ENCODE data around the gene LMF1.
A peak's percentile ranks its signal among the peaks of the same experiment; 100 is the strongest.
"Not testable (repeated sequence)": the region's sequence is repeated elsewhere in the genome, so short reads cannot be mapped to it uniquely, and the experiment has no call there.

Gene LMF1

GRCh38 chr16:968620-969019 is 2.2 kb downstream of the LMF1 start:
- DNase-seq, result no peak

- no peak for DNase-seq
Measured at GRCh38 chr16:967546-968295, 3.1 kb downstream of the LMF1 start.

GRCh38 chr16:967077-967541 is 3.7 kb downstream of the LMF1 start:
- no peak for DNase-seq

- DNase-seq, result no peak
Measured at GRCh38 chr16:966505-966904, 4.3 kb downstream of the LMF1 start.

GRCh38 chr16:966035-966434 is 4.7 kb downstream of the LMF1 start:
- no peak for DNase-seq

- no peak for DNase-seq
Measured at GRCh38 chr16:965487-965886, 5.3 kb downstream of the LMF1 start.

DNA sequence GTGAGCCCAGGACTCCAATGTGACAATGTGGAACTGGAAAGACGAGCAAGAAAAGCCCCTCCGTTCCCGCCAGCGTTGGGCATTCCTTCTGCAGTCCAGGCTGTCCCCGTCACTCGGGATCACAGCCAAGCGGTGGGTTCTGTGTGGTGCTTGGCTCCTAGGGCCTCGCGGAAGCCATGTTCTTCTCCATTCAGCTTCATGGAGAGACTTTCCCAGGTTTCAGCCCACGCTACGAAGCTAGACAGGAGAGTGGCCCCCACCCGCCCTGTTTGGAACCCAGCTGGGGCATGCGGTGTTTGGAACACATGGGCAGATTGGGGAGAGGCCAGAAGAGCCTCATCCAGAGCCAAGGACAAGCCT is 5.8 kb downstream of the LMF1 start:
- DNase-seq, result no peak

GRCh38 chr16:964356-965035 is 6.3 kb downstream of the LMF1 start:
- DNase-seq, result peak; percentile 36

- no peak for DNase-seq
Measured at GRCh38 chr16:963913-964312, 6.9 kb downstream of the LMF1 start.

GRCh38 chr16:962901-963814 is 7.6 kb downstream of the LMF1 start:
- DNase-seq, result no peak

- no peak for DNase-seq
Measured at GRCh38 chr16:962366-962765, 8.4 kb downstream of the LMF1 start.

- no peak for DNase-seq
Measured at GRCh38 chr16:959232-960040, 11.3 kb downstream of the LMF1 start.

DNA sequence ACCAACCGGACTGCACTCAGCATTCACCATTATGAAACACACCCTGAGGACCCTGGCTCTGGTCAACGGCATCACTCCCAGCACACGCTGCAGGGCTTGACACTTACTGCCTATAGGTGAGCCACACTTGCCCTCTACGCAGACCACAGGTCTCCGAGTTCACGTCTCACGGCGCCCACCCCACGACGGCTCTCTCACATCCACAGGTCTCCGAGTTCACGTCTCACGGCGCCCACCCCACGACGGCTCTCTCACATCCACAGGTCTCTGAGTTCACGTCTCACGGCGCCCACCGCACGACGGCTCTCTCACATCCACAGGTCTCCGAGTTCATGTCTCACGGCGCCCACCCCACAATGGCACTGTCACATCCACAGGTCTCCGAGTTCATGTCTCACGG is 15.0 kb downstream of the LMF1 start:
- DNase-seq, result not testable (repeated sequence)

- not testable (repeated sequence) for DNase-seq
Measured at GRCh38 chr16:953818-954217, 17.0 kb downstream of the LMF1 start.

DNA sequence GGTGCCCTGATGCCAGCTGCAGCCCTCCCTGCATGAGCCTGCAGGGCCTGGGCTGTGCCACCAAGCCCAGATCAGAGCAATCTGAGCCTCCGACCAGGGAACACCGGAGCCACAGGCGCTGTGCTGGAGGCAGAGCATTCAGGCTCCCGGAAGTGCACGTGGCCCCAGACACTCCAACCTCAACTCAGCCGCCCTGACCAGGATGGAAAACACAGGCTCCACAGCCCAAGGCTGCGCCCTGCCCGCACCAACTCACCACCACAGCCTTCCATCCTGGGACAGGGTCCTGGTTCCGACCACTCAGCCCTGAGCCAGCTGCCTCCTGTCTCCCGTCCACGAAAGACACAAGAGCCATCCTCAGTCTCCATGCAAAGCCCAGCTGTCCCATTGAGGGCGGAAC is 18.5 kb downstream of the LMF1 start:
- DNase-seq, result no peak

- no peak for DNase-seq
Measured at GRCh38 chr16:951660-952301, 19.0 kb downstream of the LMF1 start.

- DNase-seq, result not testable (repeated sequence)
Measured at GRCh38 chr16:950733-951573, 19.8 kb downstream of the LMF1 start.

- not testable (repeated sequence) for DNase-seq
Measured at GRCh38 chr16:948767-949166, 22.0 kb downstream of the LMF1 start.

GRCh38 chr16:947922-948303 is 22.9 kb downstream of the LMF1 start:
- not testable (repeated sequence) for DNase-seq

DNA sequence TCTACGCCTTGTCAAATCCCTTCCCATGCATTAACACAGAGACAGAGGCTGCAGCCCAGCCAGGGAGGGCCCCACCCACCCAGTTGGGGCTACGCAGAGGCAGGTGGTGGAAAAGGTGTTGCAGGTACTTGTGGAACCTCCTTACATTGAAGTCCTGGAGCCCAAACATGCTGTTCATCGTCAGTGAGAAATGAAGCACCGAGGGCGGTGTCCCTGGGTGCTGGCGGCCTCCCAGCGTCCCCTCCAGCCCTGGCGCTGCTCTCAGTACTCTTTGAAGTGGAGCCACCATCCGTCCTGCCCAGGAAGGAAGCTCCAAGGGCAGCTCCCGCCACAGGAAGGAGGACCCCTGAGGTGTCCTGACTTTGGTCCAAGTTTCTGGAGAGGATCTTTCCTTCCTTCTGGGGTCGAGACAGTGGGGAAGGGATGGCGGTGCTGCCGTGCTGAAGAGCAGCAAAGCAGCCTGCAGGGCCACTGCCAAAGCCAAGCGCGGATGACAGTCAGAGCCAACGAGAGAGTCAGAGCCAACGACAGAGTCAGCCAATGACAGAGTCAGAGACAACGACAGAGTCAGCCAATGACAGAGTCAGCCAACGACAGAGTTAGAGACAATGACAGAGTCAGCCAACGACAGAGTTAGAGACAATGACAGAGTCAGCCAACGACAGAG is 23.4 kb downstream of the LMF1 start:
- no peak for DNase-seq

- no peak for DNase-seq
Measured at GRCh38 chr16:946048-946395, 24.8 kb downstream of the LMF1 start.
